Measurements from ENCODE around the gene CORO1C.

The CORO1C gene

GRCh38 chr12:108646600-108647579 is 84.4 kb downstream of the CORO1C start:
- Histone ChIP-seq H3K9me3 (no peaks in the 10 kb centered on the region), H3K27me3 (ENCODE audit: low read depth) (no peaks in the 10 kb centered on the region), H3K4me3 (no peak overlapping the region), H3K36me3 (replicated peaks) (peaks cover 25% of the 10 kb centered on the region), H3K4me1 (no peaks in the 10 kb centered on the region)
- no peak for DNase-seq (ENCODE audit: low spot score in 2 of 2)
- in situ Hi-C loops (cut with MboI; ENCODE audit: low sequenced_read_pairs) = no loop called here

DNA sequence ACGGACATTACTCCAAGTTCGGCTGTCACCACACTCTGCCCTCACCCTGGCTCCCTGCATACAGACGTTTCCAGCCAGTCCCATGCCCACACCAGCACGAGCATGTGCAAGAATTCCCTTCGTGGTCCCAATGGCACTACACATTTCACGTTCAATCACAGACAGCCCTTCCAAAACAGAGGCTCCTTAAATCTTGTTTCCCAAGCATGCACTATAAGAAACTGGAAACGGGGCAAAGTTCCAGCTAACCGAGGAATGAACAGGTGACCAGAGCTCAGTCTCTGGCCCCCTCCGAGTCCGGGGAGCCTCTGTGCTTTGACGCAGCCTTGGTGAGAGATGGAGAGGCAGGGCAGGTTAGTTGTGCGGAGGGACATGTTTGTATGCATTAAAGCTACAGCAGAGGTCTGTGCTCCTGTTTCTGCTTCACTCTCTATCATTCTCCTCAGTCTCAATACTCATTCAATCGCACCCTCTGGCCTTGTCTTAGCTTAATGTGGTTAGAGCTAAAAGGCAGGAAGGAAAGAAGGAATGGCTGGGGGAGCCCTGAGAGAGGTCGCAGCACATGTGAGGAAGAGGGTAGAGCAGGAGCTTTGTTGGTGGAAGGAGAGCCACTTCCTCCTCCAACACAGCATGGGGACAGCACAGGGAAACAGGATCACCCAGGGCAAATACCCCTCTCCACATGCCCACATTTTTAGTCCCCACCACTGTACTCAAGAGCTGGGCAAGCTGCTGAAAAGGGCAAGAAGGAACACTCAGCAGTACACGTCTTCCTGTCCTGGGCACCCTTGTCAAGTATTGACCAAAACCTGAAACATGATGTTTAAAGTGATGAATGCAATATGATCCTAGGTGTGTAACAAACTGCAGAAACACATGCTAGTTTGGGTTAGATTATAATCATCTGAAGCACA is 85.4 kb downstream of the CORO1C start:
- Histone ChIP-seq H3K9me3 (no peaks in the 10 kb centered on the region), H3K27me3 (ENCODE audit: low read depth) (no peaks in the 10 kb centered on the region), H3K4me3 (no peak overlapping the region), H3K4me1 (no peaks in the 10 kb centered on the region), H3K36me3 (replicated peaks) (peaks cover 19% of the 10 kb centered on the region)
- in situ Hi-C loops (cut with MboI; ENCODE audit: low sequenced_read_pairs) = no loop called here
- DNase-seq (ENCODE audit: low spot score in 2 of 2) = no peak

- in situ Hi-C loops (cut with MboI; ENCODE audit: low sequenced_read_pairs) = no loop called here
- Histone ChIP-seq H3K36me3 (replicated peaks) (peaks cover 19% of the 10 kb centered on the region), H3K4me1 (no peaks in the 10 kb centered on the region), H3K4me3 (no peak overlapping the region), H3K27me3 (ENCODE audit: low read depth) (no peaks in the 10 kb centered on the region), H3K9me3 (no peaks in the 10 kb centered on the region)
- no peak for DNase-seq (ENCODE audit: low spot score in 2 of 2)
Observed at GRCh38 chr12:108644811-108645120, 86.6 kb downstream of the CORO1C start.

DNA sequence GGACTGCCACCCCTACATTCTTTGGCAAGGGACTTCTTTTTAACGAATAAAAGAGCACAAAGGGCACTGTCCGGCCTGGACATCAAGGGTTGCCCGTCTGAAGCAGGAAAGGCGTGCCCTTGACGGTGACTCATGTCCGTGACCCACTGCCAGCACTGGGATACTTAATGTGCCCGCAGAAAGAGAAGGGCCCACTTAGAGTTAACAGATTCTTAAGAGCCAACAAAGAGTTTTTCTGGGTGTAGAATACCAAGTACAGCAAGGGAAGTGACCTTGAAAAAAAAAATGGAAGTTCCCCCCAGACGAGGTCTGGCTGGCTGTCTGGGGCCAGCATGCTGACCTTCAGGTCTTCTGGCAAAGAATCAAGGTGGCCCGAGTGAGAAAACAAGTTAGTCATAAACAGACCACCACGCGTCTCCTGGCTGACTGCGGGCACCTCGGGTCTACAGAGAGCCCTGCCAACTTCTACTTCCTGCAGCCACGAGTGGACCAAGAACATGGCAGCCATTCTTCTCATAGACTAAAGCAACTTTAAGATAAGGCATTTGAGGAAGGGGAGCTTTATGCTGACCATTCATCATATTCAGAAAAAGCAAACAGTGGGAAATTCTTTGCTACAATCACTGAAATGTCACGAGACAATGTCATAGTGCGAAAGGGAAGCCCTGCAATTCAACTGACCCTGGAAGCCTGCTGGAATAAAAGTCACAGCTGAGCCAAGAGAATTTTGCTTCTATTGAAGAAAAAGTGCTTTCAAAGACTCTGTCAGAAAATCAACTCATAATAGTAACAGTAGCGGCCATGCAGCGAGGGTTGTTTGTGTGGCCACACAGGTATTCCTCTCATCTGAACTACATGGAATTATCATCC is 87.1 kb downstream of the CORO1C start:
- DNase-seq (ENCODE audit: low spot score in 2 of 2) = no peak
- Histone ChIP-seq H3K4me1 (no peaks in the 10 kb centered on the region), H3K4me3 (no peak overlapping the region), H3K27me3 (ENCODE audit: low read depth) (no peaks in the 10 kb centered on the region), H3K36me3 (replicated peaks) (peaks cover 19% of the 10 kb centered on the region), H3K9me3 (no peaks in the 10 kb centered on the region)
- in situ Hi-C loops (cut with MboI; ENCODE audit: low sequenced_read_pairs) = no loop called here

DNA sequence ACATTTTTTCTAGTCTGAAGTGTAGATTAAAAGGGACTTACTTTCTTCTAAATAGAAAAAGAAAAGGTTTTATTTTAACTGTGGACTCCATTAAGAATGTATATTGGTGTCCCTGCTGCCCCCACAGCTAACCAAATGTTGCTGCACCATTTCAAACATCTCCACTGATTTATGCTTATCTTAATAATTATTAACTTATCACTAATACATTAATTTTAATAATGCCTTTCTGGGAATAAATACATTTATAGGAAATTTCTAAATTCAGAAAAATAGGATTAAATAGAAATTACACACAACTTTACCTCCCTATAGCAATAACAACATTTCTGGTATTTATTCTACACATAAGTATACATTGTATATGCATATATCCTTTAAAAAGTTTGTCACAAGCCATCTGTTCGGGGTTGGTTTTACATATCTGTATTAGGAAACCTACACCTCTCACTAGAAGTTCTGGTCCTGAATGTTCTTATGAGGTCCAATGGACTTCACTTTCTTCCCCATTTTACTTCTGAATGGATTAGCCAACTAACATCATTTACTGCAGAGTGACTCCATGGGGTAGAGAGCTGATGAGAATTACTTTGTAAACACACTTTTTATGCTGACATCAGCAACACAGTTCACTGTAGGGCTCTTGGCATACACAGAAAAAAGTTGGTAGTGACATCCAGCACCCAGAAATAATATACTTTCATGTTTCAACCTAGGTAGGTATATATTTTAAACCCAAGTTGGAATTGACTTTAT is 88.2 kb downstream of the CORO1C start:
- Histone ChIP-seq H3K36me3 (replicated peaks) (peaks cover 10% of the 10 kb centered on the region; the same call in 1 of the 2 replicates), H3K4me1 (peaks cover 8% of the 10 kb centered on the region)

DNA sequence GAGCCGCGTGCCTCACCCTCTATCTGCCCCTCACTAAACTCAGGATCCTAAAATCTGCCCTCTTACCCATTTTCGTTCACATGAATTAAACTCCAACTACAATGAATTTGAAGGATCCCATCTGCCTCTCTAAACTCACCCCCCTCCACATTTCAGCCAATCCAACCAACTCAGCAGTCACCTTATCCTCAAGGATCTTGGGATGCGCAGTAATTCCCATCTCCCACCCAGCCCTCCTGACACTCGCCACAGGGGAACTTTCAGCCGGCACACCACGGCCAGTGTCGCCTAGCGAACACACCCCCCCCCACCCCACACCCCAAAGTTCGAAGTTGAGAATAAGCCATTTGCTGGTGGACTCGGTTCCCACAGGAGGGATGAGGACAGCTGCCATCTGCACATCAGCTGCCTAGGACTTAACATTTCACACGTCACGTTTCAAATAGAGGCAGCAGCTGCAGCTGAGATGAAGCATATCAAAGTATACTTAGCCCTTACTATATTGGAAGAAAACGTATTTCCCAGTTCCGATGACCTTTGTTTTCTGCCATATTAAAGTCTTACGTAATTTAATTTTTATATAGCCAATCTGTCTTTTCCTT is 88.9 kb downstream of the CORO1C start:
- H3K9me3 ChIP-seq = no peaks in the 10 kb centered on the region
- no peaks in the 10 kb centered on the region for H3K27me3 ChIP-seq (ENCODE audit: low read depth)
- no peak overlapping the region for H3K4me3 ChIP-seq
- in situ Hi-C loops (cut with MboI; ENCODE audit: low sequenced_read_pairs) = no loop called here
- H3K4me1 ChIP-seq = peaks cover 15% of the 10 kb centered on the region
- peaks cover 5% of the 10 kb centered on the region; the same call in 1 of the 2 replicates for H3K36me3 ChIP-seq (replicated peaks)
- no peak for DNase-seq (ENCODE audit: low spot score in 2 of 2)

More for the DNA sequence above, 88.2 kb downstream of the CORO1C start:
- no peaks in the 10 kb centered on the region for H3K27me3 ChIP-seq (ENCODE audit: low read depth)
- DNase-seq (ENCODE audit: low spot score in 2 of 2) = no peak
- in situ Hi-C loops (cut with MboI; ENCODE audit: low sequenced_read_pairs) = no loop called here
- no peak overlapping the region for H3K4me3 ChIP-seq
- no peaks in the 10 kb centered on the region for H3K9me3 ChIP-seq

- Histone ChIP-seq H3K27me3 (ENCODE audit: low read depth) (no peaks in the 10 kb centered on the region), H3K4me3 (no peak overlapping the region), H3K36me3 (replicated peaks) (peaks cover 3% of the 10 kb centered on the region; the same call in 1 of the 2 replicates), H3K9me3 (no peaks in the 10 kb centered on the region), H3K4me1 (peaks cover 17% of the 10 kb centered on the region)
- no peak for DNase-seq (ENCODE audit: low spot score in 2 of 2)
- in situ Hi-C loops (cut with MboI; ENCODE audit: low sequenced_read_pairs) = no loop called here
Observed at GRCh38 chr12:108641446-108642268, 89.7 kb downstream of the CORO1C start.

- H3K9me3 ChIP-seq = no peaks in the 10 kb centered on the region
- no peak overlapping the region for H3K4me3 ChIP-seq
- in situ Hi-C loops (cut with MboI; ENCODE audit: low sequenced_read_pairs) = no loop called here
- no peaks in the 10 kb centered on the region for H3K36me3 ChIP-seq (replicated peaks)
- no peaks in the 10 kb centered on the region for H3K27me3 ChIP-seq (ENCODE audit: low read depth)
- DNase-seq (ENCODE audit: low spot score in 2 of 2) = no peak
- peaks cover 17% of the 10 kb centered on the region for H3K4me1 ChIP-seq
Observed at GRCh38 chr12:108640802-108641445, 90.4 kb downstream of the CORO1C start.

DNA sequence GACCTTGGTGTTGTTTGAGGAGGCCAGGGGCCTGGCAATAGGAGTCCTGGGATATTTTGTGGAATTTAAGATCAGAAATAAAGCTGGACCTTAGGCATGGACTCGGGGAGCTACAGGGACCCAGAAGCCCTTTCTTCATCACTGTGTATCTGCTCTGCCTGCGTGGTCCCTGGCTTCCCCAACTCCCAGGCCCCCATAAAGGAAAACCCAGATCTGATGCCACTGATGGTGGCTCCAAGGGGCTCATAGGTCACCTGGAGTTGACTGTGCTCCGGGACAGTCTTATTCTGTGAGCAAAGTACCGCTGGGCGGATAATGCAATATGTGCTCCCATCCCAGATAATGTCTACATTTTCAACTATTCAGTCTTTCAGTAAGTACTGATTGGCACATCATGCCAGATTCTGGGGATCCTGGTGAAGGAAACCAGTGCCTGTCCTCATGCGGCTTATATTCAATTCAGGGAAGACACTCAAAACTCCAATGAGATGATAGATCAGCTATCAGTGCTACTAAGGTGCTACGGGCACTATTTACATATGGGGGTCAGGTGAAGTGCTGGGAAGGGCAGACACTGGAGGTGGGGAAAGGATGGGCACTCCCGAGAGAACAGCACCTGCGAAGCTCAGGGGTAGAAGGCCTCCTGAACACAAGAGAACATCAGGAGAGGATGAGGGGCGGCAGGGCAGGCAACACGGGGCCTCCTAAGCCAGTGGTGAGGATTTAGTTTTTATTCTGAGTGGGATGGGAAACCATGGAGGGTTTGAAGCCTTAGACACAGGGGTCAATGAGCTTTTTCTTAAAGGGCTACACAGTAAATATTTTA is 92.1 kb downstream of the CORO1C start:
- DNase-seq (ENCODE audit: low spot score in 2 of 2) = no peak
- in situ Hi-C loops (cut with MboI; ENCODE audit: low sequenced_read_pairs) = no loop called here
- peaks cover 26% of the 10 kb centered on the region for H3K4me1 ChIP-seq

DNA sequence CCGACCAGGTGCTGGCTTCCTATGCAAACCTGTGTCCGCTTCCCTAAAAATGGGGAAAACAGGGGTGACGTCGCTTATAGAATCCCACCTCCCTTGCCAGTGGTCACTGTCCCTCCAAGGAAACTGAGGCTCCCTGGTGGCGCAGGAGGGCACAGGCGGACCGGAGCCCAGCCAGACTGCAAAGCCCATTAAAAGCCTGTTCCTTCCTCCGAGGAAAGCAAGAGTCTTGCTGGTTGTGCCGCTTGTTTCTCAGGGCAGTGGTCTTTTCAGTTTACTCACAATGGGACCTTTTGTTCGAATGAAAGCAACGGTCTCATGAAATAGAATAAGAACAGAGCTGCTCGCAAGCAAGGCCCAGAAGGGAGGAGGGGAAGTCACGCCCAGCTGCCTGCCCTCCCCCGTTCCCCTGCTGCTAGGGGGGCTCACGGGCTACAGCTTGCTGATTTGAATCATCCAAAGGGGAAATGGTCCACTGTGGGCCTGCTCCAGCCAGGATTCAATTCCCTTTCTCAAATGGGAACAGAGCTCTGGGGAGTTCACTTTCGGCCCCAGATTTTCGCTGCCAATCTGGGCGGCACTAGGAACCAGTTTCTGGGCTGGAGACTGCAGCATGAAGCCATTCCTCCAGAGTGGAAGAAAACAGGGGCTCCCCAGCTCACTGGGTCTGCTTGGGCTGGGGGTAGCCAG is 93.0 kb downstream of the CORO1C start:
- Histone ChIP-seq H3K27me3 (ENCODE audit: low read depth) (no peaks in the 10 kb centered on the region), H3K36me3 (replicated peaks) (no peaks in the 10 kb centered on the region), H3K4me1 (peaks cover 26% of the 10 kb centered on the region), H3K9me3 (no peaks in the 10 kb centered on the region), H3K4me3 (no peak overlapping the region)
- peak; percentile 77 to 89 for DNase-seq (ENCODE audit: low spot score in 2 of 2)
- in situ Hi-C loops (cut with MboI; ENCODE audit: low sequenced_read_pairs) = no loop called here

More for the DNA sequence above, 92.1 kb downstream of the CORO1C start:
- no peaks in the 10 kb centered on the region for H3K36me3 ChIP-seq (replicated peaks)
- H3K4me3 ChIP-seq = no peak overlapping the region
- no peaks in the 10 kb centered on the region for H3K9me3 ChIP-seq
- H3K27me3 ChIP-seq (ENCODE audit: low read depth) = no peaks in the 10 kb centered on the region

Measured in HAP-1 (cell line).